ENCODE results near the gene RIMS4.

The RIMS4 gene
- 0 to 1.4 (median 0.09) reads per million in 4 experiments for total RNA-seq

- no peak for DNase-seq
Observed at GRCh38 chr20:44810391-44811149, at the start of gene RIMS4. Gene RIMS4, minus strand, starts transcription at chr20:44810546. Its CDS starts 275 bp downstream, at chr20:44810271.

DNA sequence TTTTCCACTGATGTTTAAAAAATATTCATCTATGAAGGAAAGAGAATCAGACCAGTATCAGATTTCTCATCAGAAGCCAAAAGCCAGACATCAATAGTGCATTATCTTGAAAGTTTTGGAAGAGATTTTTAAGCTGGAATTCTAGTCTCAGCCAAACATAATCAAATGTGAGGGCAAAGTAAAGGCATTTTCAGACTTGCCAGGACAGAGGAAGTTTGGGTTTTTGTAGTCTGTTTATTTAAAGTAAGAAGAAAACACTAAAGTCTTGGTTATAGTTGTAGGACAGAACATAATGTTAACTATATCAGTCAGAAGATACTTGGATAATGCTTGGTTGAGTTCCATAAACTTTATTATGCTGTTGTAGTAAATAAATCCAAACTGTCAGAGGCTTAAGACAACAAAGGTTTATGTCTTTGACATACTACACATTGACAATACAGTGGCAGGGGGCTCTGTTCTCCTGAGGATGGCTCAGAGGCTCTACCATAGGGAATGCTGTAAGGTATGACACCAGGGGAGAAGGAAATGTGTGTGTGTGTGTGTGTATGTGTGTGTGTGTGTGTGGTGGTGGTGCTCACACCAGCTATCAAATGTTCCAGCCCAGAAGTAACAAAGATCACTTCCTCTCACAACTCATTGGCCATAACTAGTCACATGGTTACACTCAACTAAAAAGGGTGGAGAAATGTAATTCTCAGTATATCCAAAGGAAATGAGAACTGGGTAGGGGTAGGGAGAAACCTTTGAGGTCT lies 48.4 kb upstream of the RIMS4 start:
- DNase-seq, result no peak

DNA sequence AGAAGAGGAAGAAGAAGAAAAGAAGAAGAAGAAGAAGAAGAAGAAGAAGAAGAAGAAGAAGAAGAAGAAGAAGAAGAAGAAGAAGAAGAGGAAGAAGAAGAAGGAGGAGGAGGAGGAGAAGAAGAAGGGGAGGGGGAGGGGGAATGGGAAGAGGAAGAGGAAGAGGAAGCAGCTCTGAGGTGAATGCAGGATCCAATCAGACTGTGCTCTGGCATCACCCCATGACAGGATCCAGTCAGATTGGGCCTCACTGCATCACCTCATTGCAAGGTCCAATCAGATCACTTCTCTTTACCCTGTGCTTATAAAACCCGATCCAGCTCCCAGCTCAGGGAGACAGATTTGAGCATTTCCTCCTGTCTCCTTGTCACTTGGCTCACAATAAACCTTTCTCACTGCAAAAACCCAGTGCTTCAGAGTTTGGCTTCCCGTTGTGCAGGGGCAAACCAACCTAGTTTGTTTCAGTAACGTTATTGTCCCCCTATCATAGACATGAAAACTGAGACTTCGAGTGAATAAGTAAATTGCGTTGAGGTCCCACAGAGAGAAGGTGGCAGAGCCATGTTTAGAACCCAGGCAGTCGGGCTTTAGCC lies 46.6 kb upstream of the RIMS4 start:
- DNase-seq, result no peak

GRCh38 chr20:44856442-44856841 lies 46.1 kb upstream of the RIMS4 start:
- no peak for DNase-seq

DNA sequence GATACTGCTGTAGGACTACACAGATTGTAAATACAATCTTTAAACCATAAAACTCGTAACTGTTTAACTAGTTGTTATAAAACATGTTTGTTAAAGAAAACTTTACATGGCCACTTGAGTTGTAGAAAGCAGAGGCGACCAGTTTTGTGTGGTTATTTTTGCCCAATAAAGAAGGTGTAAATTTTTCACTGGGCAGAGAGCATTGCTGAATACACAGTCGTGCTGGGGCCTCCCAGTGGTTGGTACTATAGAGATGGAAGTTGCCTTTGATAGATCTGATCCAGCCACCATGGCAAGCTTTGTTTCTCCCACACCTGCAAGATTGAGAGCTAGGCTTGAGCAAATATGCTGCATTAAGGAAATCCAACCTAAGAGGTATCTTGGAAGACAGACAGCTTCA lies 41.2 kb upstream of the RIMS4 start:
- no peak for DNase-seq

DNA sequence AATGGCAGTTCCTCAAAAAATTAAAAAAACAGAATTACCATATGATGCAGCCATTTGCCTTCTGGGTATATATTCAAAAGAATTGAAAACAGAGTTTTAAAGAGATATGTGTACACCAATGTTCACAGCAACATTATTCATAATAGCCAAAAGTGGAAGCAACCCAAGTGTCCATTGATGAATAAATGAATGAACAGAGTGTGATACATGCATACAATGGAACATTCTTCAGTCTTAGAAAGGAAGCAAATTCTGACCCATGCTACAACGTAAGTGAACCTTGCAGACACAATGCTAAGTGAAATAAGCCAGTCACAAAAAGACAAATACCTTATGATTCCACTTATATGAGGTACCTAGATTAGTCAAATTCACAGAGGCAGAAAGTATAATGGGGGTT lies 40.5 kb upstream of the RIMS4 start:
- DNase-seq, result no peak

- no peak for DNase-seq
Observed at GRCh38 chr20:44850272-44850671, 39.9 kb upstream of the RIMS4 start.

- no peak for DNase-seq
Observed at GRCh38 chr20:44849703-44850102, 39.4 kb upstream of the RIMS4 start.

DNA sequence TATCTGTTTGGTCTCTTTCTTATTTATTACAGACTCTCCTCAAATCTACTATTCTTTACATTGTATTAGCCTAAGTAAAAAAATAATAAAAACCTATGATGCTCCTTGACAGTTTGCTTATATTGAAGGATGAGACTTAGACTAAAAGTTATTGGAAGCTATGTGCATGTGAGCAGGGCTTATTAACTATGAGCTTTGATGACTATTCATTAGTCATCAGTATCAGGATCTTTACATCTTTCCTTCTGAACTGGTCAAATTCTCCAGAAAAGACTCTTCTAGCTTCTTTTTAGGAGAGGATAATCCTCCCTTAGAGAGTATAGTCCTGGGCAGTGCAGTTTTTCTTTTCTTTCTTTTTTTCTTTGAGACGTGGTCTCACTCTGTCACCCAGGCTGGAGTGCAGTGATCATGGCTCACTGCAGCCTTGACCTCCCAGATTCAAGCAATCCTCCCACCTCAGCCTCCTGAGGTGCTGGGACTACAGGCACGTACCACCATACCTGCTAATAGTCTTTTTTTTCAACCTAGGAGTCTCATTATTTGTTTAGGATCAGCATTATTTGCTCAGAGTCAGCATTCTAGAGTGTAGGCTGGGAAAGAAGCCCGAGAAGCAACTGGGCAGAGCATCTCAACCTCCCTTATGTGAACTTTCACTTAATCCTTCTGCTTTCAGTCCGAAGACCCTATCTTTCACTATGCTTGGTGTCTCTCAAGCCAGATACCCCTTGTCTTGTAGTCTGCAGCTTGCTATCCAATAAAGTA lies 38.1 kb upstream of the RIMS4 start:
- DNase-seq, result no peak

GRCh38 chr20:44843876-44844275 lies 33.5 kb upstream of the RIMS4 start:
- no peak for DNase-seq

DNA sequence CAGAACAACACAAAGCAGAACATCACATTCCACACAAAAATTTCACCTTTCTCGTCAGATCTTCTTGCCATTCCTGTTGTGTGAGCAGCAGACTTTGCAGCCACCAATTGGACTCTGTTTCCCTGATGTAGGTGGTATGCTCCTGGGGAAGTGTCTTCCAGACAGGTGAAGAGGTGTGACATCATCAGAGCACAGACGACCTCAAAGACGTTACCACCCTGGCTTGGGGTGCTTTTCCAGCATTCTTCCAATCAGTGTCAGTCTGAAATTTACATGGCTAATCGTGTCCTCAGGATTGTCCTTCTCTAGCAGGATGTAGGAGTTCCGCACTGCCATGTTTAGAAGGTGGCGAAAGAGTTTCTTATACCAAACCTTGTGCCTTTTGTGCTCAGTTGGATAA lies 31.6 kb upstream of the RIMS4 start:
- no peak for DNase-seq

GRCh38 chr20:44840826-44841225 lies 30.5 kb upstream of the RIMS4 start:
- no peak for DNase-seq

DNA sequence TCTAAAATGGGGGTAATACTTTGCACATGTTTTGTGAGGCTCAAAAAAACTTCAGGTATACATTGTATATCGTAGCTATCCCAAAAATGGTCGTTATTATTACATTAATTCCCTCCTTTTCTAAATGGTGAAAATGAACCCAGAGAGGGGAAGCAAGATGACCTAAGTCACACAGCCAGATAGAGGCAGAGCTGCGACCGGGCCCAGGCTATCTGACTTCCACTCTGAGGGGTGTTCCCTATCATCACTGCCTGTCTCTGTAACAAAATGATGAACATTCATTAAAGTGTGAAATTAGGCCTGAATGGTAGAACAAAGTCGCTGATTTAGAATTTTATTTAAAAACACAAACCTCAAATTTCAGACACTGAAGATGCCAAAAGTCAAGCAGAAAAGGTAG lies 29.1 kb upstream of the RIMS4 start:
- no peak for DNase-seq

- no peak for DNase-seq
Observed at GRCh38 chr20:44838521-44838920, 28.2 kb upstream of the RIMS4 start.

DNA sequence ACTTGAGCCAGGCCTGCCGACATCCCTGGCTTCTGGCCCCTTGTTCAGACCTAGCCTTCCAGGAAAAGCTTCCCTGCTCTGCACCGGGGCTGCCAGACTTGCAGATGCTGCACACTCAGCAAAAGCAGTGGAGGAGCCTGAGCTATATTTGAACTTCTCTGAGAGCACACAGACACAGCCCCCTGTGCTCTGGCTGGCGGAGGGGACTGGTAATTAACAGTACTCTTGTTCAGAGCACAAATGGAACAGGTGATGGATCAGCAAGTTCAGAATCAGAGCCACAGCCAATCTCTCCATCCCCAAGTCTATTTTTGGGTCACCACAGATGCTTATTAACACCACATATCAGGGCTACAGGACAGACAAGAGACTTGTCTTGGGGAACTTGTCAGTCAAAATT lies 27.6 kb upstream of the RIMS4 start:
- DNase-seq, result no peak

- DNase-seq, result no peak
Observed at GRCh38 chr20:44836601-44837120, 26.3 kb upstream of the RIMS4 start.

DNA sequence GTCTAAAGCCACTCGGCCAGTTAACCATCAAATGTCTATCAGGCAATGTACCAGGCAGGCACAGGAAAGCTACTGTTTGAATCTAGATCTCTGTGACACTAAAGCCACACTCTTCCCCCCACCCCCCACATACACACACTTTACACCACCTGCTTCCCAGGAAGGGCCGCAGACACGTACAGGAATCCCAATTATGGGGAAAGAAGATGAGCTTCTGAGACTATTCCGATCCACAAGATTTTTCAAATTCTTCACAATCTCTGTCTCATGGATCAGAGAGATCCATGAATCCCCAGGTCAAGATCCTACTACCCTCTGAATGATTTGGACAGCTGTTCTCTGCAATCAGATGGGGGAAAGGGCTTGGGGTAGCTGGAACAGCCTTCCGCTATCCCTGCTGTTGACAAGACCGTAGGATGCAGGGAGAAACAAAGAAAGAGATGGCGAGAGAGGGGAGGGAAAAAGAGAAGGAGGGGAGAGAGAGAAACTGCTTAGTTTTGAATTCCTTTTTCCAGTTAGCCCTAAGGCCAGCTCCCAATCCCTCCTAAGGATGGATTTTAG lies 25.4 kb upstream of the RIMS4 start:
- no peak for DNase-seq

- DNase-seq, result no peak
Observed at GRCh38 chr20:44835116-44835515, 24.8 kb upstream of the RIMS4 start.

DNA sequence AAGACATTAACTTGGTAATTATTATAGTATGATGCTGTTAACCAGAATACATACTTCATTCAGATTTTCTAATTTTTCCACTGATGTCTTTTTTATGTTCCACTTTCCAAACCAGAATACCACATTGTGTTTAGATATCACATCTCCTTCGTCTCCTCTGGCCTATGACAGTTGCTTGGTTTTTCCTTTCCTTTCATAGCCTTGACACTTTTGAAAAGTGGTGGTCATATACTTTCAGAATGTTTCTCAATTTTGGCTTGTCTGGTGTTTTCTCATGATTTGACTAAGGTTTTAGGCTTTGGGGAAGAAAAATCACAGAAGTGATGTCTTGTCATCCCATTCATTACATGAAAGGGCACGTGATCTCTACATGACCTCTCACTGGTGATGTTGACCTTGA lies 24.3 kb upstream of the RIMS4 start:
- no peak for DNase-seq

DNA sequence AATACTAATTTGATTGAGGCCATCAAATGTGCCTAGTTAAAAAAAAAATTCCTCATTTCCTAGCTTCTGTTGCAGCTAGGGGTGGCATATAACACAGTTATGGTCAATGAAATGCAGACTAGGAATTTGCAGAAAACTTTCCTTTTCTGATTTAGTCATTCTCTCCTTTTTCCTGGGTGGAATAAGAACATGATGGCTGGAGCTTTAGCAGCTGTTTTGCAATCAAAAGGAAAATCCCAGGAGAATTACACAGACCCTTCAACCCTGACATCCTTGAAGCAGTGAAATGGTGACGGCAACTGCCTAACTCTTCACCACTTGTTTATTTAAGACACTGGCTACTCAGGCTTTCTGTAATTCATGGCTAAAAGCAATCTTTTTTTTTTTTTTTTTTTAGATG lies 23.1 kb upstream of the RIMS4 start:
- DNase-seq, result no peak

DNA sequence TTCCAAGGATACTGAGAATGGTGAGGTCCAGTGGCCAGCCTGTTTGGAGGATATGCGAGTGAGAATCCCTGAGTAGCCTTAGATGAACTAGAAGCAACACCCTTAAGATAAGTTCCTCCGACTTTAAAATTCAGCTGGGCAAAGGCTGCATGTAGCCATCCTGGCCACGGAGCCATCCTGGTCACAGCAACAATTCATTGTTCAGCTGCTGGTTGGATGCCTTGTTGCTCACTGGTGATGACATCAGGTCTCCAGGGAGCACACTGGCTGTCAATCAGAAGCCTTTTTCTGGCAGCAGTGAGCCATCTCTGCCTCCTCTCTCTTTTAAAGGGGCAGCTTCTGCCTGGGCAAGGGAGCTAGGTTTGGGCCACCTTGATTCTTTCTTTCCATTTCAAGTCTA lies 22.4 kb upstream of the RIMS4 start:
- DNase-seq, result no peak

GRCh38 chr20:44830995-44831394 lies 20.6 kb upstream of the RIMS4 start:
- DNase-seq, result no peak

DNA sequence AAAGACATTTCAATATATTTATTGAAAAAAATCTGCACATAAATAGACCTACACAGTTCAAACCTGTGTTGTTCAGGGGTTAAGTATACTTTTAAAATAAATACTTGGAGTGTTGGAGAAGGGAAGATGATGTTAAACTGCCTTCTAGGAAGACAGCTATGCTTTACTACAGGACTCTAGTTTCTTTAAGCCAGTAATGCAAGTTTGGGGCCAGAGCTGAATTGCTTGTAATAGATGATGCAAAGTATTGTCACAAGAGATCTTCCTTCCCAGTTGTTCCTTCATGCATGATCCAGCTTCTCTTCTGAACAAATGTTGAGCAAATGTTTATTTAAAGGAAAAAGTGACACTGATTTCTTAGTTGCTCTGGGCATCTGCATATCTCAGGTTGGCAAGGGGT lies 20.2 kb upstream of the RIMS4 start:
- no peak for DNase-seq

All from effector CD8-positive, alpha-beta T cell (primary cell).